Stimulated activated CD8-positive, alpha-beta memory T cell treated with anti-CD3 and anti-CD28 coated beads, Interleukin-15, amount 100 ng/mL, for 48 hours (primary cell): ENCODE measurements around the gene TMEM258.
A peak's percentile ranks its signal among the peaks of the same experiment; 100 is the strongest.

ENCODE experiments used
- DNase-seq, 2 donors: peaks; one replicate each; pipeline ENCODE4 v3.0.0-alpha.2; 2020; ENCODE audit warnings: low read depth in 2 of 2

Gene TMEM258

GRCh38 chr11:61820174-61820573 lies 27.8 kb upstream of the TMEM258 start:
- DNase-seq, result no peak

GRCh38 chr11:61817471-61818202 lies 25.2 kb upstream of the TMEM258 start:
- no peak for DNase-seq

- peak; percentile 74 to 82 for DNase-seq
These were observed 24.5 kb upstream of the TMEM258 start, which contains the start of gene FADS1 for GRCh38 chr11:61816736-61817455. Gene FADS1 (minus strand): TSS chr11:61817003. CDS start chr11:61816929, 74 bp downstream.

- DNase-seq, result peak; percentile 53 to 56
These were observed 23.7 kb upstream of the TMEM258 start for GRCh38 chr11:61815790-61816735.

- peak; percentile 45 to 57 for DNase-seq
These were observed 22.8 kb upstream of the TMEM258 start for GRCh38 chr11:61814958-61815789.

GRCh38 chr11:61814247-61814957 lies 22.0 kb upstream of the TMEM258 start:
- DNase-seq, result no peak

GRCh38 chr11:61812736-61813411 lies 20.5 kb upstream of the TMEM258 start:
- DNase-seq, result no peak

GRCh38 chr11:61811831-61812230 lies 19.4 kb upstream of the TMEM258 start:
- no peak for DNase-seq

- DNase-seq, result no peak
These were observed 18.3 kb upstream of the TMEM258 start for GRCh38 chr11:61810671-61811175.

GRCh38 chr11:61806785-61807184 lies 14.4 kb upstream of the TMEM258 start:
- DNase-seq, result no peak

- no peak for DNase-seq
These were observed 12.7 kb upstream of the TMEM258 start for GRCh38 chr11:61805146-61805545.

- DNase-seq, result no peak
These were observed 11.7 kb upstream of the TMEM258 start for GRCh38 chr11:61803889-61804647.

GRCh38 chr11:61802605-61803004 lies 10.2 kb upstream of the TMEM258 start:
- DNase-seq, result no peak

- DNase-seq, result no peak
These were observed 8.2 kb upstream of the TMEM258 start for GRCh38 chr11:61800331-61801281.

GRCh38 chr11:61799665-61800284 lies 7.4 kb upstream of the TMEM258 start:
- DNase-seq, result no peak

- DNase-seq, result peak in 1 of 2 donors; percentile 28
These were observed 5.0 kb upstream of the TMEM258 start for GRCh38 chr11:61797263-61797944.
